ENCODE measurements around the gene EDC4. TPM values are rescaled to one million over a fixed set of nuclear protein-coding genes. Genes with fewer than 3 reads are reported as not detected.
A peak's percentile ranks its signal among the peaks of the same experiment; 100 is the strongest.

The EDC4 gene
- total and polyA plus RNA-seq, 2 of the 13 experiments (the other 11 are each of a cell fraction or from before 2014, with no cell fraction given) = 51.4 to 59.1 TPM

- TF ChIP-seq, protein P1, sequence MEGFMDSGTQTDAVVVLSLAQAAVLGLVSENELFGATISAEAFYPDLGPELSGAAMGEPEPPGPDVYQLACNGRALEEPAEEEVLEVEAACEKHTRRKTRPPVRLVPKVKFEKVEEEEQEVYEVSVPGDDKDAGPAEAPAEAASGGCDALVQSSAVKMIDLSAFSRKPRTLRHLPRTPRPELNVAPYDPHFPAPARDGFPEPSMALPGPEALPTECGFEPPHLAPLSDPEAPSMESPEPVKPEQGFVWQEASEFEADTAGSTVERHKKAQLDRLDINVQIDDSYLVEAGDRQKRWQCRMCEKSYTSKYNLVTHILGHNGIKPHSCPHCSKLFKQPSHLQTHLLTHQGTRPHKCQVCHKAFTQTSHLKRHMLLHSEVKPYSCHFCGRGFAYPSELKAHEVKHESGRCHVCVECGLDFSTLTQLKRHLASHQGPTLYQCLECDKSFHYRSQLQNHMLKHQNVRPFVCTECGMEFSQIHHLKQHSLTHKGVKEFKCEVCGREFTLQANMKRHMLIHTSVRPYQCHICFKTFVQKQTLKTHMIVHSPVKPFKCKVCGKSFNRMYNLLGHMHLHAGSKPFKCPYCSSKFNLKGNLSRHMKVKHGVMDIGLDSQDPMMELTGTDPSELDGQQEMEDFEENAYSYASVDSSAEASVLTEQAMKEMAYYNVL (CRISPR knock-in tag; IDR thresholded peaks at IDR 0.05; ENCODE audit: borderline replicate concordance) = peak; percentile 67; the same call in 1 of the 2 replicates
- no peak for TF ChIP-seq MTF2 (CRISPR knock-in tag; IDR thresholded peaks at IDR 0.05; ENCODE audit: borderline replicate concordance)
- TF ChIP-seq TAF1 (CRISPR knock-in tag; IDR thresholded peaks at IDR 0.05) = no peak; the same call in 1 of the 2 replicates
- no peak; the same call in 1 of the 2 replicates for TF ChIP-seq ZNF292 (CRISPR knock-in tag; IDR thresholded peaks at IDR 0.05; ENCODE audit: borderline replicate concordance, low read depth)
- TF ChIP-seq ZNF207 (IDR thresholded peaks at IDR 0.05; ENCODE audit: borderline replicate concordance) = no peak
- no peak for TF ChIP-seq KDM3A (CRISPR knock-in tag; IDR thresholded peaks at IDR 0.05; ENCODE audit: low read depth)
- no peak for TF ChIP-seq CHCHD3 (CRISPR knock-in tag; IDR thresholded peaks at IDR 0.05)
- no peak for TF ChIP-seq ZKSCAN1 (IDR thresholded peaks at IDR 0.05; ENCODE audit: low read length)
- TF ChIP-seq PTBP1 (IDR thresholded peaks at IDR 0.05; ENCODE audit: low read depth, low read length, poor library complexity, severe bottlenecking) = peak; percentile 75
- TF ChIP-seq EEA1 (CRISPR knock-in tag; IDR thresholded peaks at IDR 0.05; ENCODE audit: borderline replicate concordance) = no peak
- TF ChIP-seq ZNF44 (CRISPR knock-in tag; IDR thresholded peaks at IDR 0.05) = peak; percentile 83; the same call in 1 of the 2 replicates
- TF ChIP-seq ELF1 (CRISPR knock-in tag; IDR thresholded peaks at IDR 0.05) = no peak
- TF ChIP-seq ZNF101 (CRISPR knock-in tag; IDR thresholded peaks at IDR 0.05; ENCODE audit: borderline replicate concordance, low read depth) = no peak
- TF ChIP-seq GABPA (IDR thresholded peaks at IDR 0.05; ENCODE audit: low read depth, low read length) = no peak
- peak; percentile 40; the same call in 1 of the 2 replicates for TF ChIP-seq GABPA (CRISPR knock-in tag; IDR thresholded peaks at IDR 0.05; ENCODE audit: low read depth)
- TF ChIP-seq, protein P2, sequence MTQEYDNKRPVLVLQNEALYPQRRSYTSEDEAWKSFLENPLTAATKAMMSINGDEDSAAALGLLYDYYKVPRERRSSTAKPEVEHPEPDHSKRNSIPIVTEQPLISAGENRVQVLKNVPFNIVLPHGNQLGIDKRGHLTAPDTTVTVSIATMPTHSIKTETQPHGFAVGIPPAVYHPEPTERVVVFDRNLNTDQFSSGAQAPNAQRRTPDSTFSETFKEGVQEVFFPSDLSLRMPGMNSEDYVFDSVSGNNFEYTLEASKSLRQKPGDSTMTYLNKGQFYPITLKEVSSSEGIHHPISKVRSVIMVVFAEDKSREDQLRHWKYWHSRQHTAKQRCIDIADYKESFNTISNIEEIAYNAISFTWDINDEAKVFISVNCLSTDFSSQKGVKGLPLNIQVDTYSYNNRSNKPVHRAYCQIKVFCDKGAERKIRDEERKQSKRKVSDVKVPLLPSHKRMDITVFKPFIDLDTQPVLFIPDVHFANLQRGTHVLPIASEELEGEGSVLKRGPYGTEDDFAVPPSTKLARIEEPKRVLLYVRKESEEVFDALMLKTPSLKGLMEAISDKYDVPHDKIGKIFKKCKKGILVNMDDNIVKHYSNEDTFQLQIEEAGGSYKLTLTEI (CRISPR knock-in tag; conservative IDR thresholded peaks at IDR 0.05) = no peak
- no peak for TF ChIP-seq ZNF530 (CRISPR knock-in tag; IDR thresholded peaks at IDR 0.05; ENCODE audit: low read depth)
- no peak for TF ChIP-seq ZBTB8A (CRISPR knock-in tag; IDR thresholded peaks at IDR 0.05; ENCODE audit: borderline replicate concordance, low read depth)
- TF ChIP-seq DNMT3B (CRISPR knock-in tag; conservative IDR thresholded peaks at IDR 0.05) = no peak
- TF ChIP-seq ZNF3 (CRISPR knock-in tag; IDR thresholded peaks at IDR 0.05) = no peak; the same call in 1 of the 2 replicates
- TF ChIP-seq ZNF235 (CRISPR knock-in tag; IDR thresholded peaks at IDR 0.05; ENCODE audit: borderline replicate concordance) = no peak
- TF ChIP-seq ZBTB33 (CRISPR knock-in tag; IDR thresholded peaks at IDR 0.05) = no peak
- TF ChIP-seq ZNF224 (CRISPR knock-in tag; IDR thresholded peaks at IDR 0.05) = no peak
Measured at GRCh38 chr16:67847064-67847861, 25.6 kb upstream of the EDC4 start, which contains the start of gene CENPT (continued).
